Measurements from ENCODE around the gene DENND6A.

The DENND6A gene

GRCh38 chr3:57594576-57594975 lies 98.3 kb downstream of the DENND6A start:
- peaks cover 13% of the 10 kb centered on the region for H3K36me3 ChIP-seq (ENCODE audit: control insufficient read depth, low read depth, low read length)
- peaks cover 14% of the 10 kb centered on the region for H3K4me1 ChIP-seq (ENCODE audit: control insufficient read depth, low read depth, low read length)
- H3K27me3 ChIP-seq (ENCODE audit: control insufficient read depth, insufficient read depth, low read length), result no peaks in the 10 kb centered on the region
- no peaks in the 10 kb centered on the region for H3K9me3 ChIP-seq (ENCODE audit: control insufficient read depth, low read depth, low read length)
- no peak overlapping the region for H3K9ac ChIP-seq (ENCODE audit: low read length)
- H3K27ac ChIP-seq (ENCODE audit: low read length), result no peak overlapping the region
- H3K4me3 ChIP-seq (ENCODE audit: low read length), result peak overlapping the region; percentile 83

- Histone ChIP-seq H3K9me3 (ENCODE audit: control insufficient read depth, low read depth, low read length) (no peaks in the 10 kb centered on the region), H3K27me3 (ENCODE audit: control insufficient read depth, insufficient read depth, low read length) (no peaks in the 10 kb centered on the region), H3K4me1 (ENCODE audit: control insufficient read depth, low read depth, low read length) (peaks cover 13% of the 10 kb centered on the region), H3K9ac (ENCODE audit: low read length) (no peak overlapping the region), H3K27ac (ENCODE audit: low read length) (no peak overlapping the region), H3K36me3 (ENCODE audit: control insufficient read depth, low read depth, low read length) (peaks cover 13% of the 10 kb centered on the region), H3K4me3 (ENCODE audit: low read length) (no peak overlapping the region)
Measured at GRCh38 chr3:57594144-57594543, 98.7 kb downstream of the DENND6A start.

- H3K36me3 ChIP-seq (ENCODE audit: control insufficient read depth, low read depth, low read length), result peaks cover 13% of the 10 kb centered on the region
- no peaks in the 10 kb centered on the region for H3K27me3 ChIP-seq (ENCODE audit: control insufficient read depth, insufficient read depth, low read length)
- H3K4me1 ChIP-seq (ENCODE audit: control insufficient read depth, low read depth, low read length), result peaks cover 6% of the 10 kb centered on the region
- no peak overlapping the region for H3K27ac ChIP-seq (ENCODE audit: low read length)
- no peak overlapping the region for H3K9ac ChIP-seq (ENCODE audit: low read length)
- H3K9me3 ChIP-seq (ENCODE audit: control insufficient read depth, low read depth, low read length), result no peaks in the 10 kb centered on the region
- no peak overlapping the region for H3K4me3 ChIP-seq (ENCODE audit: low read length)
Measured at GRCh38 chr3:57592306-57592705, 100.6 kb downstream of the DENND6A start.

GRCh38 chr3:57587905-57588304 lies 105.0 kb downstream of the DENND6A start:
- Histone ChIP-seq H3K27ac (ENCODE audit: low read length) (no peak overlapping the region), H3K27me3 (ENCODE audit: control insufficient read depth, insufficient read depth, low read length) (no peaks in the 10 kb centered on the region), H3K9me3 (ENCODE audit: control insufficient read depth, low read depth, low read length) (no peaks in the 10 kb centered on the region), H3K9ac (ENCODE audit: low read length) (no peak overlapping the region), H3K36me3 (ENCODE audit: control insufficient read depth, low read depth, low read length) (peaks cover 12% of the 10 kb centered on the region), H3K4me3 (ENCODE audit: low read length) (no peak overlapping the region), H3K4me1 (ENCODE audit: control insufficient read depth, low read depth, low read length) (no peaks in the 10 kb centered on the region)

GRCh38 chr3:57586778-57587177 lies 106.1 kb downstream of the DENND6A start:
- no peaks in the 10 kb centered on the region for H3K27me3 ChIP-seq (ENCODE audit: control insufficient read depth, insufficient read depth, low read length)
- peaks cover 17% of the 10 kb centered on the region for H3K36me3 ChIP-seq (ENCODE audit: control insufficient read depth, low read depth, low read length)
- H3K9ac ChIP-seq (ENCODE audit: low read length), result no peak overlapping the region
- H3K27ac ChIP-seq (ENCODE audit: low read length), result no peak overlapping the region
- H3K9me3 ChIP-seq (ENCODE audit: control insufficient read depth, low read depth, low read length), result no peaks in the 10 kb centered on the region
- H3K4me1 ChIP-seq (ENCODE audit: control insufficient read depth, low read depth, low read length), result no peaks in the 10 kb centered on the region
- H3K4me3 ChIP-seq (ENCODE audit: low read length), result no peak overlapping the region

- no peak overlapping the region for H3K27ac ChIP-seq (ENCODE audit: low read length)
- H3K4me1 ChIP-seq (ENCODE audit: control insufficient read depth, low read depth, low read length), result no peaks in the 10 kb centered on the region
- H3K27me3 ChIP-seq (ENCODE audit: control insufficient read depth, insufficient read depth, low read length), result no peaks in the 10 kb centered on the region
- no peaks in the 10 kb centered on the region for H3K9me3 ChIP-seq (ENCODE audit: control insufficient read depth, low read depth, low read length)
- H3K4me3 ChIP-seq (ENCODE audit: low read length), result no peak overlapping the region
- peaks cover 32% of the 10 kb centered on the region for H3K36me3 ChIP-seq (ENCODE audit: control insufficient read depth, low read depth, low read length)
- H3K9ac ChIP-seq (ENCODE audit: low read length), result no peak overlapping the region
Measured at GRCh38 chr3:57583544-57583943, 109.3 kb downstream of the DENND6A start.

- Histone ChIP-seq H3K4me3 (ENCODE audit: low read length) (no peak overlapping the region), H3K9ac (ENCODE audit: low read length) (no peak overlapping the region), H3K4me1 (ENCODE audit: control insufficient read depth, low read depth, low read length) (no peaks in the 10 kb centered on the region), H3K27me3 (ENCODE audit: control insufficient read depth, insufficient read depth, low read length) (no peaks in the 10 kb centered on the region), H3K36me3 (ENCODE audit: control insufficient read depth, low read depth, low read length) (peaks cover 37% of the 10 kb centered on the region), H3K9me3 (ENCODE audit: control insufficient read depth, low read depth, low read length) (no peaks in the 10 kb centered on the region), H3K27ac (ENCODE audit: low read length) (no peak overlapping the region)
Measured at GRCh38 chr3:57582474-57583168, 110.3 kb downstream of the DENND6A start.

- no peak overlapping the region for H3K4me3 ChIP-seq (ENCODE audit: low read length)
- H3K27ac ChIP-seq (ENCODE audit: low read length), result no peak overlapping the region
- H3K27me3 ChIP-seq (ENCODE audit: control insufficient read depth, insufficient read depth, low read length), result no peaks in the 10 kb centered on the region
- H3K9ac ChIP-seq (ENCODE audit: low read length), result no peak overlapping the region
- no peaks in the 10 kb centered on the region for H3K4me1 ChIP-seq (ENCODE audit: control insufficient read depth, low read depth, low read length)
- H3K9me3 ChIP-seq (ENCODE audit: control insufficient read depth, low read depth, low read length), result no peaks in the 10 kb centered on the region
- H3K36me3 ChIP-seq (ENCODE audit: control insufficient read depth, low read depth, low read length), result peaks cover 71% of the 10 kb centered on the region
Measured at GRCh38 chr3:57577801-57578200, 115.1 kb downstream of the DENND6A start.

GRCh38 chr3:57575966-57576626 lies 116.8 kb downstream of the DENND6A start:
- peaks cover 74% of the 10 kb centered on the region for H3K36me3 ChIP-seq (ENCODE audit: control insufficient read depth, low read depth, low read length)
- H3K4me3 ChIP-seq (ENCODE audit: low read length), result no peak overlapping the region
- H3K4me1 ChIP-seq (ENCODE audit: control insufficient read depth, low read depth, low read length), result no peaks in the 10 kb centered on the region
- no peaks in the 10 kb centered on the region for H3K9me3 ChIP-seq (ENCODE audit: control insufficient read depth, low read depth, low read length)
- no peak overlapping the region for H3K27ac ChIP-seq (ENCODE audit: low read length)
- no peaks in the 10 kb centered on the region for H3K27me3 ChIP-seq (ENCODE audit: control insufficient read depth, insufficient read depth, low read length)
- H3K9ac ChIP-seq (ENCODE audit: low read length), result no peak overlapping the region

Data from iPS-18a (cell line).